ENCODE data around the gene HACD3. TPM values are rescaled to one million over a fixed set of nuclear protein-coding genes. Genes with fewer than 3 reads are reported as not detected.
A peak's percentile ranks its signal among the peaks of the same experiment; 100 is the strongest.

Gene HACD3
- total and polyA plus RNA-seq, 9 of the 15 experiments (the other 6 are each of a cell fraction or from before 2014, with no cell fraction given) = 48.1 to 117 (median 72.8) TPM

- no peak for FAIRE-seq
- no peak for DNase-seq (ENCODE audit: extremely low read depth in 1 of 4, low spot score in 3 of 4)
- H3K9ac ChIP-seq (ENCODE audit: insufficient read depth in 1 of 2, low read depth in 2 of 2, low read length in 2 of 2) = no peak overlapping the region
- H3K9me1 ChIP-seq (ENCODE audit: control insufficient read depth, insufficient read depth, low read length) = no peaks in the 10 kb centered on the region
- H4K20me1 ChIP-seq (replicated peaks; ENCODE audit: control insufficient read depth, insufficient read depth, low read length) = no peaks in the 10 kb centered on the region
- no peaks in the 10 kb centered on the region; the same call in 2 of the 3 replicates for H3K79me2 ChIP-seq (ENCODE audit: control insufficient read depth, insufficient read depth, low read length)
- no peak overlapping the region for H3K4me2 ChIP-seq (ENCODE audit: insufficient read depth, low read length)
- no TSS peak for BruUV-seq (replicated peaks)
- H3K4me1 ChIP-seq (replicated peaks in 1 of 2; ENCODE audit: control insufficient read depth in 2 of 2, insufficient read depth in 2 of 2, low read length in 2 of 2) = no peaks in the 10 kb centered on the region
- no peaks in the 10 kb centered on the region for H3K9me3 ChIP-seq (replicated peaks; ENCODE audit: control insufficient read depth, insufficient read depth, low read depth, low read length)
- in situ Hi-C loops (cut with MboI) (no loop called here), intact Hi-C loops (cut with micrococcal nuclease) (no loop called here)
- no peaks in the 10 kb centered on the region for H3K27me3 ChIP-seq (ENCODE audit: control insufficient read depth in 2 of 2, insufficient read depth in 2 of 2, low read length in 2 of 2)
- no peak for ATAC-seq
- H2AFZ ChIP-seq (ENCODE audit: low read depth, low read length) = no peak overlapping the region
- ChIA-PET POLR2A (interaction anchor here (0.8 to 0.9 kb wide), 2 partner anchors 10 to 14 kb away, joined by 3 to 4 read pairs; no protein-coding TSS in a partner anchor), CTCF (ENCODE audit: low intra/inter-chr PET ratio) (no interaction called here)
- TF ChIP-seq SAP30 (IDR thresholded peaks at IDR 0.05; ENCODE audit: borderline replicate concordance, insufficient read depth, low read depth, low read length, poor library complexity, severe bottlenecking) = no peak
- TF ChIP-seq PHF21A (IDR thresholded peaks at IDR 0.05; ENCODE audit: borderline replicate concordance, low read depth) = no peak
- TF ChIP-seq RBM25 (IDR thresholded peaks at IDR 0.05; ENCODE audit: low read depth, low read length, severe bottlenecking) = peak; percentile 26
- TF ChIP-seq ZNF436 (CRISPR knock-in tag; IDR thresholded peaks at IDR 0.05) = no peak
- peak; percentile 82 for TF ChIP-seq ZNF121 (CRISPR knock-in tag; conservative IDR thresholded peaks at IDR 0.05)
- H3K27ac ChIP-seq (ENCODE audit: extremely low read depth, low read depth, low read length) = no peak overlapping the region
- no peak overlapping the region for H3K4me3 ChIP-seq
- peaks cover 91% of the 10 kb centered on the region for H3K36me3 ChIP-seq (ENCODE audit: control insufficient read depth, insufficient read depth, low read length)
Measured at GRCh38 chr15:65559941-65560340, 29.7 kb downstream of the HACD3 start.

GRCh38 chr15:65561934-65562333, 31.7 kb downstream of the HACD3 start:
- FAIRE-seq (no peak), ATAC-seq (no peak)
- in situ Hi-C loops (cut with MboI) = no loop called here

More at GRCh38 chr15:65561934-65562333, 31.7 kb downstream of the HACD3 start:
- peaks cover 89% of the 10 kb centered on the region for H3K36me3 ChIP-seq (ENCODE audit: control insufficient read depth, insufficient read depth, low read length)
- H3K4me2 ChIP-seq (ENCODE audit: insufficient read depth, low read length) = no peak overlapping the region
- no peak overlapping the region for H2AFZ ChIP-seq (ENCODE audit: low read depth, low read length)
- H3K9ac ChIP-seq (ENCODE audit: insufficient read depth in 1 of 2, low read depth in 2 of 2, low read length in 2 of 2) = no peak overlapping the region
- H3K9me3 ChIP-seq (replicated peaks; ENCODE audit: control insufficient read depth, insufficient read depth, low read depth, low read length) = no peaks in the 10 kb centered on the region
- H3K4me1 ChIP-seq (replicated peaks in 1 of 2; ENCODE audit: control insufficient read depth in 2 of 2, insufficient read depth in 2 of 2, low read length in 2 of 2) = no peaks in the 10 kb centered on the region
- no peak for TF ChIP-seq GABPB2 (CRISPR knock-in tag; conservative IDR thresholded peaks at IDR 0.05)
- TF ChIP-seq NR3C1 (CRISPR knock-in tag; IDR thresholded peaks at IDR 0.05) = no peak
- TF ChIP-seq TEAD2 (tag; IDR thresholded peaks at IDR 0.05) = no peak
- TF ChIP-seq HNRNPK (IDR thresholded peaks at IDR 0.05; ENCODE audit: low read depth, low read length, poor library complexity, severe bottlenecking) = no peak
- no peak for TF ChIP-seq ZNF445 (CRISPR knock-in tag; IDR thresholded peaks at IDR 0.05; ENCODE audit: low read depth)
- TF ChIP-seq NR4A1 (CRISPR knock-in tag; IDR thresholded peaks at IDR 0.05) = no peak
- TF ChIP-seq NR4A1 (tag; IDR thresholded peaks at IDR 0.05) = no peak
- TF ChIP-seq HINFP (tag; conservative IDR thresholded peaks at IDR 0.05; ENCODE audit: low read depth) = no peak
- TF ChIP-seq E2F4 (CRISPR knock-in tag; IDR thresholded peaks at IDR 0.05; ENCODE audit: low read depth) = no peak
- no peak overlapping the region for H3K27ac ChIP-seq (ENCODE audit: extremely low read depth, low read depth, low read length)
- BruUV-seq (replicated peaks) = no TSS peak
- CTCF ChIA-PET (ENCODE audit: low intra/inter-chr PET ratio) = no interaction called here
- no peaks in the 10 kb centered on the region for H3K9me1 ChIP-seq (ENCODE audit: control insufficient read depth, insufficient read depth, low read length)
- no peak for DNase-seq (ENCODE audit: extremely low read depth in 1 of 4, low spot score in 3 of 4)
- intact Hi-C loops (cut with micrococcal nuclease) = no loop called here
- no peaks in the 10 kb centered on the region; the same call in 2 of the 3 replicates for H3K79me2 ChIP-seq (ENCODE audit: control insufficient read depth, insufficient read depth, low read length)
- 91% methylated on average over 5 of the region's 6 CpGs for WGBS (ENCODE audit: insufficient coverage, low coverage, missing lambda C conversion rate)
- H4K20me1 ChIP-seq (replicated peaks; ENCODE audit: control insufficient read depth, insufficient read depth, low read length) = no peaks in the 10 kb centered on the region
- POLR2A ChIA-PET = no interaction called here
- no peaks in the 10 kb centered on the region for H3K27me3 ChIP-seq (ENCODE audit: control insufficient read depth in 2 of 2, insufficient read depth in 2 of 2, low read length in 2 of 2)
- no peak overlapping the region for H3K4me3 ChIP-seq

Measured in K562 (cell line).